ENCODE results near the gene TLE1.

The TLE1 gene

GRCh38 chr9:81634915-81635516 is 54.3 kb downstream of the TLE1 start:
- Histone ChIP-seq H2AFZ (ENCODE audit: low read length, unreplicated experiment) (no peak overlapping the region), H3K79me2 (ENCODE audit: control insufficient read depth, insufficient read depth, low read length, unreplicated experiment) (no peaks in the 10 kb centered on the region), H3K4me3 (ENCODE audit: low read depth, low read length) (no peak overlapping the region), H3K27ac (ENCODE audit: low read depth, low read length) (no peak overlapping the region), H3K27me3 (ENCODE audit: insufficient read depth, low read length) (no peaks in the 10 kb centered on the region), H3K36me3 (ENCODE audit: insufficient read depth, low read length) (peaks cover 3% of the 10 kb centered on the region; the same call in 1 of the 2 replicates), H3K4me1 (ENCODE audit: control insufficient read depth, insufficient read depth, low read length, unreplicated experiment) (peaks cover 3% of the 10 kb centered on the region)

GRCh38 chr9:81633952-81634854 is 55.1 kb downstream of the TLE1 start:
- Histone ChIP-seq H3K4me3 (ENCODE audit: low read depth, low read length) (no peak overlapping the region), H3K79me2 (ENCODE audit: control insufficient read depth, insufficient read depth, low read length, unreplicated experiment) (no peaks in the 10 kb centered on the region), H3K36me3 (ENCODE audit: insufficient read depth, low read length) (peaks cover 3% of the 10 kb centered on the region; the same call in 1 of the 2 replicates), H3K27ac (ENCODE audit: low read depth, low read length) (no peak overlapping the region), H3K27me3 (ENCODE audit: insufficient read depth, low read length) (no peaks in the 10 kb centered on the region), H2AFZ (ENCODE audit: low read length, unreplicated experiment) (no peak overlapping the region), H3K4me1 (ENCODE audit: control insufficient read depth, insufficient read depth, low read length, unreplicated experiment) (peaks cover 3% of the 10 kb centered on the region)

GRCh38 chr9:81632599-81632998 is 56.7 kb downstream of the TLE1 start:
- H2AFZ ChIP-seq (ENCODE audit: low read length, unreplicated experiment): no peak overlapping the region
- H3K4me1 ChIP-seq (ENCODE audit: control insufficient read depth, insufficient read depth, low read length, unreplicated experiment): peaks cover 3% of the 10 kb centered on the region
- no peaks in the 10 kb centered on the region; the same call in 1 of the 2 replicates for H3K36me3 ChIP-seq (ENCODE audit: insufficient read depth, low read length)
- no peaks in the 10 kb centered on the region for H3K79me2 ChIP-seq (ENCODE audit: control insufficient read depth, insufficient read depth, low read length, unreplicated experiment)
- H3K4me3 ChIP-seq (ENCODE audit: low read depth, low read length): no peak overlapping the region
- H3K27me3 ChIP-seq (ENCODE audit: insufficient read depth, low read length): no peaks in the 10 kb centered on the region
- no peak overlapping the region for H3K27ac ChIP-seq (ENCODE audit: low read depth, low read length)

- Histone ChIP-seq H3K4me3 (ENCODE audit: low read depth, low read length) (no peak overlapping the region), H3K27ac (ENCODE audit: low read depth, low read length) (no peak overlapping the region), H3K4me1 (ENCODE audit: control insufficient read depth, insufficient read depth, low read length, unreplicated experiment) (peaks cover 3% of the 10 kb centered on the region), H3K36me3 (ENCODE audit: insufficient read depth, low read length) (no peaks in the 10 kb centered on the region; the same call in 1 of the 2 replicates), H3K79me2 (ENCODE audit: control insufficient read depth, insufficient read depth, low read length, unreplicated experiment) (no peaks in the 10 kb centered on the region), H2AFZ (ENCODE audit: low read length, unreplicated experiment) (no peak overlapping the region), H3K27me3 (ENCODE audit: insufficient read depth, low read length) (no peaks in the 10 kb centered on the region)
Measured at GRCh38 chr9:81631218-81631745, 58.1 kb downstream of the TLE1 start.

GRCh38 chr9:81629440-81629839 is 59.9 kb downstream of the TLE1 start:
- no peak overlapping the region for H3K4me3 ChIP-seq (ENCODE audit: low read depth, low read length)
- no peak overlapping the region for H2AFZ ChIP-seq (ENCODE audit: low read length, unreplicated experiment)
- H3K27ac ChIP-seq (ENCODE audit: low read depth, low read length): no peak overlapping the region
- H3K79me2 ChIP-seq (ENCODE audit: control insufficient read depth, insufficient read depth, low read length, unreplicated experiment): no peaks in the 10 kb centered on the region
- H3K27me3 ChIP-seq (ENCODE audit: insufficient read depth, low read length): no peaks in the 10 kb centered on the region
- no peaks in the 10 kb centered on the region; the same call in 1 of the 2 replicates for H3K36me3 ChIP-seq (ENCODE audit: insufficient read depth, low read length)
- peaks cover 3% of the 10 kb centered on the region for H3K4me1 ChIP-seq (ENCODE audit: control insufficient read depth, insufficient read depth, low read length, unreplicated experiment)

- Histone ChIP-seq H3K36me3 (ENCODE audit: insufficient read depth, low read length) (no peaks in the 10 kb centered on the region; the same call in 1 of the 2 replicates), H3K79me2 (ENCODE audit: control insufficient read depth, insufficient read depth, low read length, unreplicated experiment) (no peaks in the 10 kb centered on the region), H3K4me3 (ENCODE audit: low read depth, low read length) (no peak overlapping the region), H2AFZ (ENCODE audit: low read length, unreplicated experiment) (no peak overlapping the region), H3K4me1 (ENCODE audit: control insufficient read depth, insufficient read depth, low read length, unreplicated experiment) (peaks cover 3% of the 10 kb centered on the region), H3K27ac (ENCODE audit: low read depth, low read length) (no peak overlapping the region), H3K27me3 (ENCODE audit: insufficient read depth, low read length) (no peaks in the 10 kb centered on the region)
Measured at GRCh38 chr9:81628897-81629296, 60.5 kb downstream of the TLE1 start.

- H3K4me3 ChIP-seq (ENCODE audit: low read depth, low read length): no peak overlapping the region
- H3K36me3 ChIP-seq (ENCODE audit: insufficient read depth, low read length): no peaks in the 10 kb centered on the region; the same call in 1 of the 2 replicates
- no peaks in the 10 kb centered on the region for H3K79me2 ChIP-seq (ENCODE audit: control insufficient read depth, insufficient read depth, low read length, unreplicated experiment)
- H3K4me1 ChIP-seq (ENCODE audit: control insufficient read depth, insufficient read depth, low read length, unreplicated experiment): no peaks in the 10 kb centered on the region
- no peaks in the 10 kb centered on the region for H3K27me3 ChIP-seq (ENCODE audit: insufficient read depth, low read length)
- no peak overlapping the region for H3K27ac ChIP-seq (ENCODE audit: low read depth, low read length)
- H2AFZ ChIP-seq (ENCODE audit: low read length, unreplicated experiment): no peak overlapping the region
Measured at GRCh38 chr9:81627481-81627880, 61.9 kb downstream of the TLE1 start.

- H2AFZ ChIP-seq (ENCODE audit: low read length, unreplicated experiment): no peak overlapping the region
- no peaks in the 10 kb centered on the region for H3K27me3 ChIP-seq (ENCODE audit: insufficient read depth, low read length)
- H3K36me3 ChIP-seq (ENCODE audit: insufficient read depth, low read length): no peaks in the 10 kb centered on the region
- no peaks in the 10 kb centered on the region for H3K4me1 ChIP-seq (ENCODE audit: control insufficient read depth, insufficient read depth, low read length, unreplicated experiment)
- H3K27ac ChIP-seq (ENCODE audit: low read depth, low read length): no peak overlapping the region
- H3K79me2 ChIP-seq (ENCODE audit: control insufficient read depth, insufficient read depth, low read length, unreplicated experiment): no peaks in the 10 kb centered on the region
- no peak overlapping the region for H3K4me3 ChIP-seq (ENCODE audit: low read depth, low read length)
Measured at GRCh38 chr9:81626511-81626910, 62.8 kb downstream of the TLE1 start.

- H3K27ac ChIP-seq (ENCODE audit: low read depth, low read length): no peak overlapping the region
- no peaks in the 10 kb centered on the region for H3K36me3 ChIP-seq (ENCODE audit: insufficient read depth, low read length)
- H3K4me1 ChIP-seq (ENCODE audit: control insufficient read depth, insufficient read depth, low read length, unreplicated experiment): no peaks in the 10 kb centered on the region
- no peaks in the 10 kb centered on the region for H3K79me2 ChIP-seq (ENCODE audit: control insufficient read depth, insufficient read depth, low read length, unreplicated experiment)
- H3K27me3 ChIP-seq (ENCODE audit: insufficient read depth, low read length): no peaks in the 10 kb centered on the region
- H2AFZ ChIP-seq (ENCODE audit: low read length, unreplicated experiment): no peak overlapping the region
- no peak overlapping the region for H3K4me3 ChIP-seq (ENCODE audit: low read depth, low read length)
Measured at GRCh38 chr9:81625969-81626368, 63.4 kb downstream of the TLE1 start.

- H2AFZ ChIP-seq (ENCODE audit: low read length, unreplicated experiment): no peak overlapping the region
- no peak overlapping the region for H3K4me3 ChIP-seq (ENCODE audit: low read depth, low read length)
- no peak overlapping the region for H3K27ac ChIP-seq (ENCODE audit: low read depth, low read length)
- no peaks in the 10 kb centered on the region for H3K4me1 ChIP-seq (ENCODE audit: control insufficient read depth, insufficient read depth, low read length, unreplicated experiment)
- no peaks in the 10 kb centered on the region for H3K79me2 ChIP-seq (ENCODE audit: control insufficient read depth, insufficient read depth, low read length, unreplicated experiment)
- H3K27me3 ChIP-seq (ENCODE audit: insufficient read depth, low read length): no peaks in the 10 kb centered on the region
- no peaks in the 10 kb centered on the region for H3K36me3 ChIP-seq (ENCODE audit: insufficient read depth, low read length)
Measured at GRCh38 chr9:81623778-81624177, 65.6 kb downstream of the TLE1 start.

Measured in ACC112 (cell line).